Superior temporal gyrus (tissue), 1 donor: ENCODE data around the gene CADPS.

Experiments
- DNase-seq: peaks from one replicate; pipeline ENCODE4 v3.0.0-alpha.2; 2016; ENCODE audit errors: extremely low spot score

Gene CADPS

GRCh38 chr3:62503516-62503915, 371.7 kb downstream of the CADPS start:
- no peak for DNase-seq

- no peak for DNase-seq
Measured at GRCh38 chr3:62502315-62503300, 372.6 kb downstream of the CADPS start.

- no peak for DNase-seq
Measured at GRCh38 chr3:62501289-62501668, 373.9 kb downstream of the CADPS start.

GRCh38 chr3:62500556-62501288, 374.5 kb downstream of the CADPS start:
- no peak for DNase-seq

- no peak for DNase-seq
Measured at GRCh38 chr3:62497156-62497555, 378.1 kb downstream of the CADPS start.

- DNase-seq, result no peak
Measured at GRCh38 chr3:62496503-62496902, 378.7 kb downstream of the CADPS start.

- DNase-seq, result no peak
Measured at GRCh38 chr3:62493109-62493801, 382.0 kb downstream of the CADPS start.

- DNase-seq, result no peak
Measured at GRCh38 chr3:62482961-62483360, 392.3 kb downstream of the CADPS start.

- DNase-seq, result no peak
Measured at GRCh38 chr3:62481962-62482361, 393.3 kb downstream of the CADPS start.

- no peak for DNase-seq
Measured at GRCh38 chr3:62480056-62480455, 395.2 kb downstream of the CADPS start.

GRCh38 chr3:62479326-62479725, 395.9 kb downstream of the CADPS start:
- DNase-seq, result no peak

- DNase-seq, result no peak
Measured at GRCh38 chr3:62475306-62475705, 399.9 kb downstream of the CADPS start.

GRCh38 chr3:62467966-62468722, 407.1 kb downstream of the CADPS start:
- no peak for DNase-seq

GRCh38 chr3:62462788-62463187, 412.4 kb downstream of the CADPS start:
- no peak for DNase-seq

GRCh38 chr3:62462104-62462762, 413.0 kb downstream of the CADPS start:
- no peak for DNase-seq

- DNase-seq, result no peak
Measured at GRCh38 chr3:62454916-62455315, 420.3 kb downstream of the CADPS start.

- no peak for DNase-seq
Measured at GRCh38 chr3:62453448-62453847, 421.8 kb downstream of the CADPS start.

GRCh38 chr3:62451211-62451887, 423.9 kb downstream of the CADPS start:
- DNase-seq, result no peak

- DNase-seq, result no peak
Measured at GRCh38 chr3:62446337-62446940, 428.8 kb downstream of the CADPS start.

GRCh38 chr3:62445275-62445674, 429.9 kb downstream of the CADPS start:
- no peak for DNase-seq
